ENCODE data around the gene C18orf32.
"Not testable (repeated sequence)": the region's sequence is repeated elsewhere in the genome, so short reads cannot be mapped to it uniquely, and the experiment has no call there.

Gene C18orf32

GRCh38 chr18:49503931-49504330 lies 16.9 kb upstream of the C18orf32 start:
- no peak for DNase-seq (ENCODE audit: low read depth in 1 of 2, low spot score in 1 of 2)

GRCh38 chr18:49500201-49500921 lies 13.3 kb upstream of the C18orf32 start:
- no peak for DNase-seq (ENCODE audit: low read depth in 1 of 2, low spot score in 1 of 2)

GRCh38 chr18:49499046-49499637 lies 12.1 kb upstream of the C18orf32 start:
- no peak for DNase-seq (ENCODE audit: low read depth in 1 of 2, low spot score in 1 of 2)

- no peak for DNase-seq (ENCODE audit: low read depth in 1 of 2, low spot score in 1 of 2)
Observed at GRCh38 chr18:49495480-49495879, 8.4 kb upstream of the C18orf32 start.

GRCh38 chr18:49495076-49495475 lies 8.0 kb upstream of the C18orf32 start:
- DNase-seq (ENCODE audit: low read depth in 1 of 2, low spot score in 1 of 2) = no peak

GRCh38 chr18:49494660-49495059 lies 7.6 kb upstream of the C18orf32 start:
- DNase-seq (ENCODE audit: low read depth in 1 of 2, low spot score in 1 of 2) = no peak

GRCh38 chr18:49492694-49493033 lies 5.6 kb upstream of the C18orf32 start:
- no peak for DNase-seq (ENCODE audit: low read depth in 1 of 2, low spot score in 1 of 2)

GRCh38 chr18:49491857-49492693 lies 5.0 kb upstream of the C18orf32 start, which contains the start of gene RPL17:
TSS of gene RPL17 (minus strand) at chr18:49492465.
- DNase-seq (ENCODE audit: low read depth in 1 of 2, low spot score in 1 of 2) = peak; percentile 45 to 64

GRCh38 chr18:49491534-49491856 lies 4.5 kb upstream of the C18orf32 start:
- DNase-seq (ENCODE audit: low read depth in 1 of 2, low spot score in 1 of 2) = no peak

GRCh38 chr18:49490246-49490762 lies 3.3 kb upstream of the C18orf32 start:
- no peak for DNase-seq (ENCODE audit: low read depth in 1 of 2, low spot score in 1 of 2)

- no peak for DNase-seq (ENCODE audit: low read depth in 1 of 2, low spot score in 1 of 2)
Observed at GRCh38 chr18:49487711-49488310, 777 bp upstream of the C18orf32 start.

- DNase-seq (ENCODE audit: low read depth in 1 of 2, low spot score in 1 of 2) = no peak
Observed at GRCh38 chr18:49486606-49486952, 455 bp downstream of the C18orf32 start.

GRCh38 chr18:49486134-49486533 lies 900 bp downstream of the C18orf32 start:
- no peak for DNase-seq (ENCODE audit: low read depth in 1 of 2, low spot score in 1 of 2)

GRCh38 chr18:49483198-49483597 lies 3.8 kb downstream of the C18orf32 start:
- DNase-seq (ENCODE audit: low read depth in 1 of 2, low spot score in 1 of 2) = no peak

- no peak for DNase-seq (ENCODE audit: low read depth in 1 of 2, low spot score in 1 of 2)
Observed at GRCh38 chr18:49481907-49482306, 5.1 kb downstream of the C18orf32 start.

- no peak for DNase-seq (ENCODE audit: low read depth in 1 of 2, low spot score in 1 of 2)
Observed at GRCh38 chr18:49481317-49481716, 5.7 kb downstream of the C18orf32 start.

- no peak for DNase-seq (ENCODE audit: low read depth in 1 of 2, low spot score in 1 of 2)
Observed at GRCh38 chr18:49479381-49480137, 7.5 kb downstream of the C18orf32 start.

GRCh38 chr18:49476664-49477411 lies 10.2 kb downstream of the C18orf32 start:
- DNase-seq (ENCODE audit: low read depth in 1 of 2, low spot score in 1 of 2) = no peak

- DNase-seq (ENCODE audit: low read depth in 1 of 2, low spot score in 1 of 2) = not testable (repeated sequence)
Observed at GRCh38 chr18:49474935-49475334, 12.1 kb downstream of the C18orf32 start.

GRCh38 chr18:49473721-49474120 lies 13.3 kb downstream of the C18orf32 start:
- no peak for DNase-seq (ENCODE audit: low read depth in 1 of 2, low spot score in 1 of 2)

All from stimulated activated CD4-positive, alpha-beta T cell treated with anti-CD3 and anti-CD28 coated beads, Interleukin-15, amount 100 ng/mL, for 1 hour (primary cell).